Dermis microvascular lymphatic vessel endothelial cell (primary cell): ENCODE measurements around the gene TTC17. TPM values are rescaled to one million over a fixed set of nuclear protein-coding genes. Genes with fewer than 3 reads are reported as not detected.
"Not testable (repeated sequence)": the region's sequence is repeated elsewhere in the genome, so short reads cannot be mapped to it uniquely, and the experiment has no call there.

ENCODE experiments used
- DNase-seq, 2 donors: peaks; one replicate each; pipeline versions ENCODE4 v3.0.0 to v3.0.0-alpha.2; 2010; ENCODE audit warnings: low read depth in 2 of 2
- total RNA-seq: library from RNA; depleted of rRNA; stranded (reverse); fragments of >200 nt; gene quantifications from 2 replicates; pipeline ENCODE4 v1.2.1, GENCODE V29; 2014

TTC17 gene
- total RNA-seq, 1 donor from 2014 or later = 38.0 TPM

DNA sequence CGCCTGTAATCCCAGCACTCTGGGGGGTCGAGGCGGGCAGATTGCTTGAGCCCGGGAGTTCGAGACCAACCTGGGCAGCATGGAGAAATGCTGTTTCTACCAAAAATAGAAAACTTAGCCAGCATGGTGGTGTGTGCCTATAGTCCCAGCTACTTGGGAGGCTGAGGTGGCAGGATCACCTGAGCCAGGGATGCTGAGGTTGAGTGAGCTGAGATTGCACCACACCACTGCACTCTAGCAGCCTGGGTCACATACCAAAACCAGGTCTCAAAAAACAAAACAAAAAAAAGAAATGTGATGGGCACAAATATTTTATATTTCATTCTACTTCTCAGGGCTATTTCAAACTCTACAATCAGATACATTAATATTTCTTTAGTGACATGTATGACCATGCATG is 25.7 kb downstream of the TTC17 start:
- DNase-seq = no peak

DNA sequence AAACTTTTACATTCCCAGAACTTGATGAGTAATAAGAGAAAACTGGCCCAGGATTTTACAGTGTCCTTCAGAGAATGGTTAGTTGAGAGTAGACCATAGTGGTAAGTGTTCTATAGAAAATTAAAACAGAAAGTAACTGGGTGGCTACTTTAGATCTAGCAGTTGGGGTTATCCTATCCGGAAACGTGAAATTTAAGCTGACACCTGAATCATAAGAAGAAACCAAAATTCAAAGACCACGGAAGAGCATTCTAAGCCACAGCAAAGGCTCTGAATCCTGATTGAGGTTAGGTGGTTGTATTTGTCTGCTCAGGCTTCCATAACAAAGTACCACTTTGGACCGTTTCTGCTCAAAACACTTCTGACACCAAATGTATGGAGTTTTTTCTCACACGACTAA is 34.0 kb downstream of the TTC17 start:
- DNase-seq = no peak

DNA sequence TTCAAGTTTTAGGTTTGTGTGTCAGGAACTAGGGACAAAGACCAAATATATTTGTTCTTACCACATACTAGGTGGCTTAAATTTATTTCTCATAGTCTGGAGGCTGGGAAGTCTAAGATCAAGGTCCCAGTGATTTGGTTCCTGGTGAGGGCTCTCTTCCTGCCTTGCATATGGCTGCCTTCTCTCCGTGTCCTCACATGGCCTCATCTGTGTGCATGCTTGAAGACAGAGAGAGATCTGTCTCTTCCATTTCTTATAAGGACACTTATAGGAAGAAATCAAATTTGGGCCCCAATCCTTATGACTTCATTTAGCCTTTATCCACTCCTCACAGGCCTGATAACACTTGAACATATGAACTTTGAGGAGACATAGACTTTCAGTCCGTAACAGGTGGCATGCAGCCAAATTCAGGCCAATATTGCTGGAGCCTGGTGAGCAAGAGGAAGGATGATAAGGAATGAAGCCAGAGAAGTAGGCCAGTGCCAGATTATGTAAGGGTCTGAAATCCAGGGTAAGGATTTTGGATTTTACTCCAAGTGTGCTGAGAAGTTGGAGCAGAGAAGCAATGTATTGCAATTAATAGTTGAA is 35.1 kb downstream of the TTC17 start:
- peak in 1 of 2 donors; percentile 12 for DNase-seq

DNA sequence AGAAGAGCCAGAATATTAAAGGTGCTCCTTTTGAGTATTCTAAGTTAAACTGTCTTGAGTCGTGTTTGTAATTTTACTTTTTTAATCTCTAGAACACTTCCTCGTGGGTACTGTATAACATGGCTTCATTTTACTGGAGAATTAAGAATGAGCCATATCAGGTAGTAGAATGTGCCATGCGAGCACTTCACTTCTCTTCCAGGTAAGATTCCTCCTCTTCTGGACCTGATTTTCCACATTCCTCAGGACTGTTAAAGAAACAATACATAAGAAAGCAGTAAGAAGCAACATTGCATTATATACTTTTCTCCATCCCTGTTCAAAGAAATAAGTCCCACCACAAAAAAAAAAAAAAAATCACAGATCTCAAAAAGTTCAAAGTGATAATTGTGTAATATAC is 37.9 kb downstream of the TTC17 start:
- no peak for DNase-seq

DNA sequence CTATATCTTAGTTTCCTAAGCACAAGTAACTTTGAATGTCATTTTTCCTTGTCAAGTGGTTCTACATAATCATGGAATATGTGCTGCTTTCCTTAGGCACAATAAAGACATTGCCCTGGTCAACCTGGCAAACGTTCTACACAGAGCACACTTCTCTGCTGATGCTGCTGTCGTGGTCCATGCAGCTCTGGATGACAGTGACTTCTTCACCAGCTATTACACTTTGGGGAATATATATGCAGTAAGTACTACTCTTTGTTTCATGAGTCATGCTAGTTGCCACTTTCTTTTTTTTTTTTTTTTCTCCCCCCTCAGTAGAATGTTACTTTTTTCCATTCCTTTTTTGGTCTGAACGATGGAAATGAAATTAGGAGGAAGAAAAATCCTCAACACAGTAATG is 38.5 kb downstream of the TTC17 start:
- no peak for DNase-seq

DNA sequence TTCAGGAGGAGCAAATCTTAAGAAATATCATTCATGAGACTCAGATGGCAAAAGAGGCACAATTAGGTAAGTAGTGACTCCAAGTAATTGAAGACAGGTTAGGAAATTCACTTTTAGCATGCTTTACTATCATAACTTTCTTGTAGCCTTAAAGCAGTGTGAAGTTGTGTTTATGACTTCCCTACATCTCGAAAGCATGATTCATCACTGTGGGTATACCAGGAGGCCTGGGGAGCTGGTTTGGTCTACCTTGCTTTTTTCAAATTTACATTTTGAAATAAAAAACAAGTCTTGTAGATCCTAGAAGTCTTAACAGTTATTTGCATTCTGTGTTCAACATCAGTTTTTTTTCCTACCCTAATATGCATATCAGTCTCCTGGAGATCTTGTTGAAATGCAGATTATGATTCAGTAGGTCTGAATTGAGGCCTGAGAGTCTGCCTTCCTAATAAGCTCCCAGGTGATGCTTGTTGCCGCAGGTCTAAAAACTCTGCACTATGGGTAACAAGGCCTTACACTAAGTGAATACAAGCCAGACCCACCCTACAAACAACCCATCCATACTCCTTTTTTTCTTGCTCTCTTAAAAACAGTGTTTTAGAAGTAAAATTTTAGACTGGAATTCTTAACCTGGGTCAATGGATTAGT is 41.4 kb downstream of the TTC17 start:
- no peak for DNase-seq

DNA sequence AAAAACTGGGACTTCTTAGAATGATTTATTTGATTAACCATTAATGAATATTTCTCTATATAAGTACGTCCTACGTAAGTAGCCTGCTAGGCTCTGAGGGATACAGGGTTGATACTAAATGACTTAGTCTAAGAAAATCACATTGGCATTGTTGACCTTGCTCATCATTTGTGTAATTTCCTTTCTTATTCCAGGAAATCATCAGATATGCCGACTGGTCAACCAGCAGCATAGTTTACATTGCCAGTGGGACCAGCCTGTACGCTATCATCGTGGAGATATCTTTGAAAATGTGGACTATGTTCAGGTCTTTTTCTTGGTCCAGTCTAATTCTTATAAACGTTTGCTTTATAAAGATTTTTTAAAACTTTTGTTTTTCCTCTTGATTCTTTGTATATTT is 42.5 kb downstream of the TTC17 start:
- DNase-seq = no peak

DNA sequence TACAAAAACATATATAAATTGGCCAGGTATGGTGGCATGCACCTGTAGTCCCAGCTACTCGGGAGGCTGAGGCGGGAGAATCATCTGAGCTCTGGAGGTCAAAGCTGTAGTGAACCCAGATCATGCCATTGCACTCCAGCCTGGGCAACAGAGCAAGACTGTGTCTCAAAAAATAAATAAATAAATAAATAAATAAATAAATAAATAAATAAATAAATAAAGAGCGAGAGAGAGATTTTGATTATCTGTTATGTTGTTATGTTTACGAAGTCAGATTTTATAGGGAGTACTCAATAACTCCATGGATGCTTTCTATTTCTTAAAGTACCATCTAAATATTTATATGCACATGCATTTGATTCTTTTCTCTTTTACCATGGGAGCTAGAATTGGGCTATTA is 43.1 kb downstream of the TTC17 start:
- not testable (repeated sequence) for DNase-seq

DNA sequence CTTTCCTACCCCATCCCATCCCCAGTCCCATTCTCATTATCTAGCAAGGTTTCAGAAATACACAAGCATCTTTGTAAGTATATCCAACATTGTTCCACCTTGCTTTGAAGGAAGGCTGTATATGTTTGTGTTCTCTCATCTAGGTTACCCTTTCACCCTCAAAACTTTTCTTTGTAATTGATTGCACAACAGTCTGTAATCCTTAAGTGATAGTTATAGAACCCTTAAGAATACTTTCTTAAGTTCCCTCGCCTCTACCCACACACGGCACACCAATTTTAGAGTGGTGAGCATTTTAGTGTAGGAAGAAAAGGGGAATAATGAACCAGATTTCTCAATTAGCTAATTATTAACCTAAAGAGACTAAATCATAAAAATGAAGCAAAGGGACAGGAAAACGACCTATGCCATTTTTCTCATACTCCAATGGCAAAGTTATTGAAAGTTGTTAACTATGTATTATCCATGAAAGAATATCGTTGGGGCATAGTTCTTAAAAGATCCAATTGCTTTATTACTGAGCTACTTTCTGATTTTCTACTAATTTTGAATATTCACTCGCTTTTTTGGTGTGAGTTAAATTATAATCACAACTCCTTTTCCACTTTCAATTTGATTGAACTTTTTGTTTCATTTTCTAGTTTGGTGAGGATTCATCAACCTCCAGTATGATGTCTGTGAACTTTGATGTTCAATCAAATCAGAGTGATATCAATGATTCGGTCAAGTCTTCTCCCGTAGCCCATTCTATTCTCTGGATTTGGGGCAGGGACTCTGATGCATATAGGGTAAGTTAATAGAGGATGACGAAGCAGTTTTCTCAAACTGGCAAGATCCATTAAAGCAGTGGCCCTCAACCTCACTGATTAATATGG is 44.9 kb downstream of the TTC17 start:
- DNase-seq = no peak

DNA sequence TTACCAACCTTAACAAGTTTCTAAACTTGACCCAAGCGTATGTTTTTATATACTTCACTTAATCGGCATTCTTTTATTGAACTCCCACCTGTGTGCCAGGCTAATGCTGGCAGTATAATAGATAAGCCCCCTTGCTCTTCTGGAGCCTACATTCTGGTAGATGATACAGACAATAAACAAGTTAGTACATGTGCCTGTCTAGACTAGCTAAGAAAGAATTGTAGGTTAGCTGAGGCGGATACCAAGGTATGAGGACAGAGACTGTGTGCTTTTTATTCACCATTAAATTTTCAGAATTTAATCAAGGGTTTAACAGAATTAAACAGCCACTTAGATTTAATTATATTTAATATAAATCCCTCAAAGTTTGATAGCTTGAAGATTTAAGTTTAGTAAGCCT is 45.7 kb downstream of the TTC17 start:
- DNase-seq = no peak

DNA sequence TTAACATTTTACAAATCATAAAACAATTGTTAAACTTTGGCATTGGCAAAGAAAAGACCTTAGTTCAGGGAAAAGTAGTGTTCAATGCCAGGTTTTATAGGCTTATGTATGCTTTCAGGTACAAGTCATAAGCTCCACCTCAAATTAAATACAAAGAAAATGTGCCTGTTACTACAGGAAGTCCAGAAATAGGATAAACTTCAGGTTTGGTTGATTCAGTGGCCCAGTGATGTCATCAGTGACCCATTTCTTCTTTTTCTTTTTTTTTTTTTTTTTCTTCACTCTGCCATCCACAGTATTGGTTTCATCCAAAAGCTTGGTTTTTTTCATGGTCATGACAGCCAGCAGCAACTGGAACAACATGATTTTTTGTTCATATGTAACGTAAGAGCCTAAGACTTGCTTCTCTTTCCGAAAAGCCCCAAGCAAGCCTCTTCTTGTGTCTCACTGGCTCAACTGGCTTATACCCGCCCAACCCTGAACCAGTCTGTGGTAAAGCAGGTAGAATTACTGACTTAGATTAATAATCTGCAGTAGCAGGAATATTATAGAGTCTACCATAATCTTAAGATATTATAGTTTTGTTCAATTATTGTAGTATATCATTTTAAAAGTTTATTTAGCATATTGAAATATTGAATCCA is 46.2 kb downstream of the TTC17 start:
- DNase-seq = no peak

DNA sequence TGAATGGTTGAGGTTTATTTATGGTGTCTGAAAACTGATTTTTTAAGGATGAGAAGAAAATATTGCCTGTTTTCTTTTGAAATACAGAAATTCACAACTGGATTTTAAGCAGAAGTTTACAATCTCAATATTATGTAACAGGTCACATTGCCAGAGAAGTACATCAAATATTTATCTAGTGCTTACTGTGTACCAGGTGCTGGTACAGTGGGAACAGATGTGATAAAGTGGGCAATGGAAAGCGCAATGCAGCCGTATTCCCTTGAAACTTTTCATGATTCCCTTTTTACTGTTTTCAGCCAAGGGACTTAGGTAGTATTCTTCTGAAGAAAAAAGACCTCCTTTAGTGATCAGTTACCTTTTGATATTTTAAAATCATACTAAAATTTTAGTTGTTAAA is 49.6 kb downstream of the TTC17 start:
- DNase-seq = no peak

DNA sequence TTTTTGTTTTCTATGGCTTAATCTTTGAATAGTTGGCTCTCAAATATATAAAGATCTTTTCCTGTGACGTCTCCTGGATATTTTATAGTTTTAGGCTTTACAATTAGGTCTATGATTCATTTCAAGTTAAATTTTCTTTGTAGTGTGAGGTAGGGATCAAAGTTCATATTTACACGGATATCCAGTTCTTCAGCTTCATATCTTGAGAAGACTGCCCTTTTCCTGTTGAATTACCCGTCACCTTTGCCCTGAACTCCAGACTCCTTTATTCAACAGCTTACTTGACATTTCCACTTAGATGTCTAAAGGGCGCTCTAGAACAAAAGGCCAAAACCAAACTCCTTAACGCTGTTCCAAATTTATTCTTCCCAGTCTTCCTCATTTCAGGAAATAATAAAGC is 51.7 kb downstream of the TTC17 start:
- peak in 1 of 2 donors; percentile 60 for DNase-seq

DNA sequence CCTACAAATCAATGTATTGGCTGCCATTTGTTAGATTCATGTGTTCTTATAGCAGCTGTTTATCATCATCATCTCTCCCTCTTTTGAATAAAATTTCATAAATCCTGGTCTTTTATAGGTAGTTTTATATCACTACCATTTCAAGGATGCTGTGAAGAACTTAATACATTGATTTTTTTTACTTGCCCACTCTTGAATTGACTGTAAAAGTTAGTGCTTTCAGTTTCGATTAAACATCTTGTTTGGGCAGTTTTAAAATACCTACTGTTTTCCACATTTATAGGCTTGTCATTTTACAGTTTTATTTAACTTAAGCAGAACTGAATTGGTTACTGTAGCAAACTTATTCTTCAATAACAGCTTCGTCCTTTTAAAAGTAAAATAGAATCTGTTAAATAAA is 59.5 kb downstream of the TTC17 start:
- DNase-seq = no peak

DNA sequence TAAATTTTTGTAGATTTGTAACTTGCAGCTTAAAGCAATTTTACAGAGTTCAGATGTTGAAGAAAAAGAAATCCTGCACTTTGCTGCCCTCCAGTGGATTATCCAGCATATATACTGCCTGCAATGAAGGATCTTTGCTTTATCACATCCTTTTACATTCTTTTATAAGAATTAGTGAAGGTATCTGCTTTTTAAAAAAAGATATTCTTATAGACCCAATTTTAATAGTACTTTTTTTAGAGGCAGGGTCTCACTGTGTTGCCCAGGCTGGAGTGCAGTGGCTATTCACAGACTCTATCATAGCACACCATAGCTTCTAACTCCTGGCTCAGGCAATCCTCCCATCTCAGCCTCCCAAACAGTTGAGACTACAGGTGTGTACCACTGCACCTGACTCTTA is 60.7 kb downstream of the TTC17 start:
- peak; percentile 21 to 53 for DNase-seq

DNA sequence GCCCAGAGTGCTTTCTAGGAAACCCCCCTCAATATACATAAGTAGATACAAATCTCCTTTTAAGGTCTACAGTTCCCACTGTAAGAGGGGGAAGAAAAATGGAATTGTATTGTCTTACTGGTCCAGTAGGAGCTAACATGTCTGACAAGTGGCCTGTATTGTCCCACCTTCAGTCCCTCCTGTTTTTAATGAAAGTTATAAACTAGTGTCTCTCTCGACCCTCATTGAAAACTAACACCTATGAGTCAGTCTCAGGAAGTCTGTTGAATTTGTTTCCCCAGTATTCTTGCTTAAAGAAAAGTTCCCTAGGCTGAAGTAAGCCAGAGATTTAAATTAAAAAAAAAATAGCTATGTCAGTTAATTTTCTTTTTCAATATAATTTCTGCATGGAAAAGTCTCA is 69.3 kb downstream of the TTC17 start:
- DNase-seq = peak in 1 of 2 donors; percentile 53

DNA sequence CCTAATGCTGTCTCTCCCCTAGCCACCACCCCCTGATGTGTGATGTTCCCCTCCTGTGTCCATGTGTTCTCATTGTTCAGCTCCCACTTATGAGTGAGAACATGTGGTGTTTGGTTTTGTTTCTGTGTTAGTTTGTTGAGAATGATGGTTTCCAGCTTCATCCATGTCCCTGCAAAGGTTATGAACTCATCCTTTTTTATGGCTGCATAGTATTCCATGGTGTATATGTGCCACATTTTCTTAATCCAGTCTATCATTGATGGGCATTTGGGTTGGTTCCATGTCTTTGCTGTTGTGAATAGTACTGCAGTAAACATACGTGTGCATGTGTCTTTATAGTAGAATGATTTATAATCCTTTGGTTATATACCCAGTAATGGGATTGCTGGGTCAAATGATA is 72.2 kb downstream of the TTC17 start:
- not testable (repeated sequence) for DNase-seq

DNA sequence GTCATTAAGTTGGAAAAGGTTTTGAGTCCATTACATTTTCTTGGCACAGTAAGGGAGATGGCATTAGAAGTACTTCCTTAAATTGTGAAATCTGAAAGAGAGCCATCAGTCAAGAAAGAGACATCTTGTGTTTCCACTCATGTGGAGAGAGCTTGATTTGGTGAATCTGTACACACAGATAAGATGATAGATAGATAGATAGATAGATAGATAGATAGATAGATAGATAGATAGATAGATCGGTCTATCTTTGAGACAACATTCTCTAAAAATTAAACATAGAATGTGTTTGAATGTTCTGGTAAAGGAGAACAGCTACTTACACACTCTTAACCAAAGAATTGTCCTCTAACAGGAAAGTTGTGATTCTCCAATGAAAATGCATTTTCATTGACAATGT is 76.2 kb downstream of the TTC17 start:
- DNase-seq = no peak

DNA sequence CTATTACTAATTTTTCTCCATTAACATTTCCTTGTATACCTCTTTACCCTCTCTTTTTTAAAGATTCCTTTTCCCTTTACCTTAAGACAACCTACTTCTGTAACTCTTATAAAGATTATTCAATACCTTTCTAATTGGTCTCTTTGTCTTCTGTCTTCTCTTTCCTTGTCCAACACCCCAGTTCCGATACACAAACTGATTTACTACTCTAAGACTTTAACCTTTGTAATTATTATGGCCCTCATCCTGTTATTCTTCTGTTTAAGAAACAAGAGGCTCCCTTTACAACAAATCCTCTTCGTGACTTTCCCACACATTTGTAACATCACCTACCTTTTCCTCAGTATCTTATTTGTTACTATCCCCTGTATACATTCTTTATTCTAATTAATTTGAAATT is 81.8 kb downstream of the TTC17 start:
- no peak for DNase-seq

DNA sequence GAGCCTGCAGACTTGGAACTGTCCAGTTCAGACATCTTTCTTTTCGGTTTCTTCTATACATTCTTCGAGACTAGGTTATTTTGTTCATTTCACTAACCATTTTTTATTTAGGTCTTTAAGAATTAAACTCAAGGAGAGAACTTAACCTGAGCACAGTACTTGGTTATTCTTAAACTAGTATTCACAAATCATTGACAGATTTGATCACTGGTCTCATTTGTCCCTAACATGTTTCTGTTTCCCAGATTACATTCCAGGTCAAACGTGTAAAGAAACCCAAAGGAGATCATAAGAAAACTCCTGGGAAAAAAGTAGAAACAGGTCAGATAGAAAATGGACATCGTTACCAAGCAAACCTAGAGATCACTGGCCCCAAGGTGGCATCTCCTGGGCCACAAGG is 85.1 kb downstream of the TTC17 start:
- no peak for DNase-seq

DNA sequence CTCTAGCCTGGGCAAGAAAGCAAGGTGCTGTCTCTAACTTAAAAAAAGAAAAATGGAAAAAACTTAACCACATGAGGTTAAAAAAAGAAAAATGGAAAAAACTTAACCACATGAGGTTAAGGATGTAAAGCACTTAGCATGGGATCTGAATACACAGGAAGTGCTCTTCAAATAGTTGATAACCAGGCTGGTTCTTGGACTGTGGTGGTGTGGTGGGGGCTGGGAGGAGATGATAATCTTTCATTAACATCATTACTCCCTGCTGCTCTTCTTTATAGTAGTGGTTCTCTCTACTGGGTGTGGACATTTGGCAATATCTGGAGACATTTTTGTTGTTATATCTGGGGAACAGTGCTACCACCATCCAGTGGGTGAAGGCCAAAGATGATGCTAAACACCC is 88.4 kb downstream of the TTC17 start:
- DNase-seq = no peak

DNA sequence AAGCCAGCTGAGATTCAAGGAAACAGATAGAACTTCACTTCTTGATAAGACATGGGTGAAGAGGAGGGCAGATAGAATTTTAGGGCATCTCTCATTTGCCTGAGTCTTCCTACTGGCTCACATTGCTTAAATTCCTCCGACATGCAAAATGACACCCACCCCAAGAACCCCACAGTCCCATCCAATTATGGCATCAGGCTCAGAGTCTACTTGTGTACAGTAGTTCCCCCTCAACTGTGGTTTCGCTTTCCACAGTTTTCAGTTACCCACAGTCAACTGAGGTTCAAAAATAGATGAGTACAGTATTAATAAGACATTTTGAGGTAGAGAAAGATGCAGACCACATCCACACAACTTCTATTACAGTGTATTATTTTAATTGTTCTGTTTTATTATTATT is 99.8 kb downstream of the TTC17 start:
- no peak for DNase-seq
